ENCODE data around the gene CHCHD3.

GRCh38 chr7:132804849-132805485 is 276.9 kb downstream of the CHCHD3 start:
- TF ChIP-seq CTCF (IDR thresholded peaks at IDR 0.05) (no peak), POLR2A (IDR thresholded peaks at IDR 0.05) (no peak)

Data from tibial nerve (tissue), 3 donors.